ENCODE results near the gene FIZ1.

DNA sequence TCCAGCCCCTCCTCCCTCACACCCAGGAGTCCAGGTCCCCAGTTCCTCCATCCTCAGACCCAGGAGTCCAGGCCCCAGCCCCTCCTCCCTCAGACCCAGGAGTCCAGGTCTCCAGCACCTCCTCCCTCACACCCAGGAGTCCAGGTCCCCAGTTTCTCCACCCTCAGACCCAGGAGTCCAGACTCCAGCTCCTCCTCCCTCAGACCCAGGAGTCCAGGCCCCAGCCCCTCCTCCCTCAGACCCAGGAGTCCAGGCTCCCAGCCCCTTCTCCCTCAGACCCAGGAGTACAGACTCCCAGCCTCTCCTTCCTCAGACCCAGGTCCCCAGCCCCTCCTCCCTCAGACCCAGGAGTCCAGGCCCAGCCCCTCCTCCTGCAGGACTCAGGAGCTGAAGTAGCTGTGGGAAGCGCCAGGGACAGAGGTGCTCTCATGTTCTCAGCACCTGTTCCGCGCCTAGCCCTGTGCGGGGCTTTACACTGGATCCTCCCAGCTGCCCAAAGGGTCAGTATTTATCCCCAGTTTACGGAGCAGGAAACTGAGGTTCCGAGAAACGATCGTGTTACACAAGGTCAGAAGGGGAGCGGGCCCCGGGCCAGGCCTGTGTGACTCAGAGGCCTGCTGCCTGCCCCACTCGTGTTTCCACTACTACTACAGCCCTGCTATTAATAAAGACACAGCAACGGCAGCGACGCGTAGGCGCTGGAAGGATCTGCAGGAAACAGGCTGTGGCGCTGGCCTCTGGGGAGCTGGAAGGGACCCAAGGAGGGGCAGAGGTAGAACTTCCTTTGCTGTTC is 52.3 kb downstream of the FIZ1 start:
- TF ChIP-seq RAD21 (IDR thresholded peaks at IDR 0.05) (no peak), CTCF (IDR thresholded peaks at IDR 0.05; ENCODE audit: low read depth, low read length, missing input control) (no peak), TAF1 (conservative IDR thresholded peaks at IDR 0.05) (no peak), SP1 (IDR thresholded peaks at IDR 0.05) (no peak), HNF4A (conservative IDR thresholded peaks at IDR 0.05) (no peak), YY1 (IDR thresholded peaks at IDR 0.05) (no peak), ZBTB33 (IDR thresholded peaks at IDR 0.05) (no peak), FOXA2 (IDR thresholded peaks at IDR 0.05) (no peak), GABPA (IDR thresholded peaks at IDR 0.05 in 1 of 2, conservative IDR thresholded peaks at IDR 0.05 in 1 of 2) (no peak), RXRA (IDR thresholded peaks at IDR 0.05) (peak in 1 of 2 donors; percentile 25)
- TF ChIP-seq, protein P1, sequence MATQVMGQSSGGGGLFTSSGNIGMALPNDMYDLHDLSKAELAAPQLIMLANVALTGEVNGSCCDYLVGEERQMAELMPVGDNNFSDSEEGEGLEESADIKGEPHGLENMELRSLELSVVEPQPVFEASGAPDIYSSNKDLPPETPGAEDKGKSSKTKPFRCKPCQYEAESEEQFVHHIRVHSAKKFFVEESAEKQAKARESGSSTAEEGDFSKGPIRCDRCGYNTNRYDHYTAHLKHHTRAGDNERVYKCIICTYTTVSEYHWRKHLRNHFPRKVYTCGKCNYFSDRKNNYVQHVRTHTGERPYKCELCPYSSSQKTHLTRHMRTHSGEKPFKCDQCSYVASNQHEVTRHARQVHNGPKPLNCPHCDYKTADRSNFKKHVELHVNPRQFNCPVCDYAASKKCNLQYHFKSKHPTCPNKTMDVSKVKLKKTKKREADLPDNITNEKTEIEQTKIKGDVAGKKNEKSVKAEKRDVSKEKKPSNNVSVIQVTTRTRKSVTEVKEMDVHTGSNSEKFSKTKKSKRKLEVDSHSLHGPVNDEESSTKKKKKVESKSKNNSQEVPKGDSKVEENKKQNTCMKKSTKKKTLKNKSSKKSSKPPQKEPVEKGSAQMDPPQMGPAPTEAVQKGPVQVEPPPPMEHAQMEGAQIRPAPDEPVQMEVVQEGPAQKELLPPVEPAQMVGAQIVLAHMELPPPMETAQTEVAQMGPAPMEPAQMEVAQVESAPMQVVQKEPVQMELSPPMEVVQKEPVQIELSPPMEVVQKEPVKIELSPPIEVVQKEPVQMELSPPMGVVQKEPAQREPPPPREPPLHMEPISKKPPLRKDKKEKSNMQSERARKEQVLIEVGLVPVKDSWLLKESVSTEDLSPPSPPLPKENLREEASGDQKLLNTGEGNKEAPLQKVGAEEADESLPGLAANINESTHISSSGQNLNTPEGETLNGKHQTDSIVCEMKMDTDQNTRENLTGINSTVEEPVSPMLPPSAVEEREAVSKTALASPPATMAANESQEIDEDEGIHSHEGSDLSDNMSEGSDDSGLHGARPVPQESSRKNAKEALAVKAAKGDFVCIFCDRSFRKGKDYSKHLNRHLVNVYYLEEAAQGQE (IDR thresholded peaks at IDR 0.05) = no peak
- TF ChIP-seq, protein P2, sequence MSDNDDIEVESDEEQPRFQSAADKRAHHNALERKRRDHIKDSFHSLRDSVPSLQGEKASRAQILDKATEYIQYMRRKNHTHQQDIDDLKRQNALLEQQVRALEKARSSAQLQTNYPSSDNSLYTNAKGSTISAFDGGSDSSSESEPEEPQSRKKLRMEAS (IDR thresholded peaks at IDR 0.05) = no peak

Measured in liver (tissue), 3 donors.